ENCODE results near the gene MMS19.

- TF ChIP-seq CTCF (IDR thresholded peaks at IDR 0.05; ENCODE audit: low read depth, low read length, poor library complexity, severe bottlenecking), result no peak
- TF ChIP-seq EZH2phosphoT487 (IDR thresholded peaks at IDR 0.05; ENCODE audit: borderline replicate concordance, low read length), result no peak
These were observed 71.2 kb downstream of the MMS19 start for GRCh38 chr10:97426776-97427570.
